Right lobe of liver (tissue), 4 donors: ENCODE results near the gene FASTKD2.

ENCODE experiments used
- POLR2A ChIP-seq: fragments of 450-650 bp; IDR thresholded peaks from one replicate; pipeline ENCODE4 v1.6.1; 2017; ENCODE audit warnings: antibody characterized with exemption, mild to moderate bottlenecking
- TF ChIP-seq, protein P1 (sequence below), 4 donors: fragments of 200-600 bp in 3 of 4; fragments of 450-650 bp in 1 of 4; IDR thresholded peaks; one replicate each; pipeline versions ENCODE4 v1.5.1 to v1.8.0; 2016 to 2022; ENCODE audit warnings: antibody characterized with exemption in 4 of 4, mild to moderate bottlenecking in 2 of 4
- donor health status: DM: no; HTN: no; CAD: no.
- donor health status: DM: no; HTN: no; CAD: no.
- donor health status: DM: no; HTN: yes; CAD: no.

DNA sequence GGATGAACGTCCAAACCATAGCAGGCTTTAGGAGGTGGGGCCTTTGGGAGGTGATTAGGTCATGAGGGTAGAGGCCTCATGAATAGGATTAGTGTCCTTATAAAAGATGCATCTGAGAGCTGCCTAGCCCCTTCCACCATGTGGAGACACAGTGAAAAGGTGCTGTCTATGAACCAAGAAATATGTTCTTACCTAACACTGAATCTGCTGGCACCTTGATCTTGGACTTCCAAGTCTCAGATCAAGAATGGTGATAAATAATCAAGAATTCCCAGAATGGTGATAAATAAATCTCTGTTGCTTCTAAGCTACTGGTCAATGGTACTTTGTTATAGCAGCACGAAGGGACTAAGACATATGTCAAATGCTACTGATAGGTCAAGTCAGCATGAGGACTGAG lies 32.1 kb upstream of the FASTKD2 start:
- TF ChIP-seq, protein P1, sequence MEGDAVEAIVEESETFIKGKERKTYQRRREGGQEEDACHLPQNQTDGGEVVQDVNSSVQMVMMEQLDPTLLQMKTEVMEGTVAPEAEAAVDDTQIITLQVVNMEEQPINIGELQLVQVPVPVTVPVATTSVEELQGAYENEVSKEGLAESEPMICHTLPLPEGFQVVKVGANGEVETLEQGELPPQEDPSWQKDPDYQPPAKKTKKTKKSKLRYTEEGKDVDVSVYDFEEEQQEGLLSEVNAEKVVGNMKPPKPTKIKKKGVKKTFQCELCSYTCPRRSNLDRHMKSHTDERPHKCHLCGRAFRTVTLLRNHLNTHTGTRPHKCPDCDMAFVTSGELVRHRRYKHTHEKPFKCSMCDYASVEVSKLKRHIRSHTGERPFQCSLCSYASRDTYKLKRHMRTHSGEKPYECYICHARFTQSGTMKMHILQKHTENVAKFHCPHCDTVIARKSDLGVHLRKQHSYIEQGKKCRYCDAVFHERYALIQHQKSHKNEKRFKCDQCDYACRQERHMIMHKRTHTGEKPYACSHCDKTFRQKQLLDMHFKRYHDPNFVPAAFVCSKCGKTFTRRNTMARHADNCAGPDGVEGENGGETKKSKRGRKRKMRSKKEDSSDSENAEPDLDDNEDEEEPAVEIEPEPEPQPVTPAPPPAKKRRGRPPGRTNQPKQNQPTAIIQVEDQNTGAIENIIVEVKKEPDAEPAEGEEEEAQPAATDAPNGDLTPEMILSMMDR (IDR thresholded peaks at IDR 0.05) = no peak
- no peak for TF ChIP-seq POLR2A
